HG02943 (cell line): ENCODE measurements around the gene TM7SF2.

Source experiments
- ATAC-seq: cut with Tn5 transposase; IDR thresholded peaks from one replicate; pipeline ENCODE4 v1.9.1; 2021; ENCODE audit warnings: mild to moderate bottlenecking, low read depth, moderate library complexity; ENCODE audit not compliant: unreplicated experiment

The TM7SF2 gene

DNA sequence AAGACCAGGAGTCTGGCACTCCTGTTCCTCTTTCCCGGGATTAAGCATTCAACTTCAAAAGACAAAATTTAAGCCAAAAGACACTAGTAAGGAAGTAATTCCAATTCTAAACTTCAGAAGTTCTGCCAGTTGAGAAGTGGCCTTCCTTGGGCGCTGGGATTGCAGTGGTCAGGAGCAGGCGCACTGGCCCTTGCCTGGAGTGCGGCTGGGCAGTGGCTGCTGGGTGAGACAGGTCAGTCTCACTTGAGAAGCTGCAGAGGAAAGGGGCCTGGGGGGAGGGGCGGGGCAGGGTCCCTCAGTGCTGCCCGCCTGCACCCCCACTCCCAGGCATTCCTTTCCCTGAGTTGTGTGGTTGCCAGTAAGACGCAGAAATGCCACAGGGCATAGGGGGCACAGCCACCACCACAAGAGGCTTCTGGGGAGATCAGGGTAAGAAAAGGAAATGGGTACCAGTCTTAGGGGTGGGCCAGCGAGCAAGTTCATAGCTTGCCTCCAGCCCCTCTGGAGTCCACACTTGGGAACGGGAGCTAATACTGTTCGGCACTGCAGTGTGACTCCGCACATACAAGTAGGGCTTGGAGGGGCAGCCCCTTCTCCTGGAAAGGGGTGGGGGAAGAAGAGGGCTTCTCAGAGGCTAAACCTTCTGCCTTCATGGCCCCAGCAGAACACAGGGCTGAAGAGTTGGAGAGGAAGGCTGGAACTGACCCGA is 16.0 kb downstream of the TM7SF2 start:
- ATAC-seq = no peak

DNA sequence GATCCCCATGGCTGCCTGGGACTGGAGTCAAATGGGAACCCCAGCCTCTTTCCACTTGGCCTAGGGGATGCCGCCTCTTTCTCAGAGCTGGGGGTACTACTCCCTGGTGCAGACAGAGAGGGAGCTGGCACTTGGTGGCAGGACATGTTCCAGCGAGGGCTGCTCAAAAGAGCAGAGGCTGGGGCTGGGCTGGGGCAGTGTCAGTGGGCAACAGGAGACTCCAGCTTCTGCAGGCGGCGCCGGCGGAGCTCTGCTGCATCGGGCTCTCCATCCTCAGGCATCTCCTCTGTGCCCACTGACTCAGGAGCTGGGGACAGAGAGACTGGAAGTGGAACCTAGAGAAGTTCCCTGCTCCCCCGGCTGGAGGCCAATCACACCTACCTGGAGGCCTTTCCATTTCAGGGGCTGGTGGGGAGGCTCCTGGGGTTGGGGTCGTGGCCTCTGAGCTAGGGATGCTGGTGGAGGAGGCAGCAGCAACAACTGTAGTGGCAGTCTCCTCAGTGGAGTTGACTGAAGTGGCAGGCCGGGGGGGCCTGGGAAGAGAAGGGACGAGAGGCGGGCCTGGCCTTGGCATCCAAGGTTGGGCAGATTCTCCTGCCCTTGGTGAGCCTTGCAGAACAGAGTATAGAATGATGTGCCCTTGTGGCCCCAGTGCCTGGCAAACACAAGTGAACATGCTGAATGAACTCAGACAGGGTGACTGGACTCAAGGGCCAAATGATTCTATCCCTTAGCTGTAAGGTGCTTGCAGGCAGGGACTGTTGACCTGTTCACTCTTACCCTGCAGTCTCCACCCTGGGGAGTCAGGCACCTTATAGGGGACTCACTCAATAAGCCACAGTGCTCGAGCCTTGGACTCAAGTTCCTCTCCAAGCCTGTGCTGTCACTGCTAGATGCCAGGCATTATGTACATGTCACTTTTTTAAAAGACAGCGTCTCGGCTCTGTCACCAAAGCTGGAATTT is 16.8 kb downstream of the TM7SF2 start:
- ATAC-seq = no peak

DNA sequence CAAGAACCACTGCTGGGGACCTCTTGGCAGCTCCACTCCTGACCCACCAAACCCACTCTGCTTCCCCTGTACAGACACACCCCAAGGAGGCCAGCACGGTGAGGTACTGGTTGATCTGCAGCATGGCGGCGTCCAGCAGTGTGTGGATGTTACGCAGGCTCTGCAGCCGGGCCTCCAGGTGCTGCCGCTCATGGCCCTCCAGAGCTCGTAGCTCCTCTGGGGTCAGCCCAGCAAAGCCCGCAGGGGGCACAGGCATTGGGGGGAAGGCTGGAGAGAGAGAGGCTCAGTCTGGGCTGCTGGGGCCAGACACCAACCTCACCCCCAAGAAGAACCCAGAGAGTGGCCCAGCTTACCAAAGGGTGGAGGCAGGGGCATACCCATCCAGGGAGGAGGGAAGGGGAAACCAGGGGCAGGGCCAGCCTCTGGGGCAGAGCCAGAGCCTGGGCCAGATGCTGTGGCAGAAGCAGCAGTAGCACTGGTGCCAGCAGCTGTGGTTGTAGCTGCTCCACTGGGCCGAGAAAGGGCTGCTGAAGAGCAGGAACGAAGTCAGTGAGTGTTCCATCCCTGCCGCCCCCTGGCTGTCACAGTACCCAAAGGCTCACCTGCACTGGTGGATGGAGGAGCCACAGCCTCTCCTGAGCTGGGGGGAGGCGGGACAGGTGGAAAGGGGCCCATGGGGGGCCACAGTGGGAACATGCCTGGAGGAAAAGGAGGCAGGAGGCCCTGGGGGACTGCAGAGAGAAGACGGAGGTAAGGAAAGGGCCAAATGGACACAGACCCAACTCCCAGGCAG is 18.2 kb downstream of the TM7SF2 start:
- no peak for ATAC-seq

DNA sequence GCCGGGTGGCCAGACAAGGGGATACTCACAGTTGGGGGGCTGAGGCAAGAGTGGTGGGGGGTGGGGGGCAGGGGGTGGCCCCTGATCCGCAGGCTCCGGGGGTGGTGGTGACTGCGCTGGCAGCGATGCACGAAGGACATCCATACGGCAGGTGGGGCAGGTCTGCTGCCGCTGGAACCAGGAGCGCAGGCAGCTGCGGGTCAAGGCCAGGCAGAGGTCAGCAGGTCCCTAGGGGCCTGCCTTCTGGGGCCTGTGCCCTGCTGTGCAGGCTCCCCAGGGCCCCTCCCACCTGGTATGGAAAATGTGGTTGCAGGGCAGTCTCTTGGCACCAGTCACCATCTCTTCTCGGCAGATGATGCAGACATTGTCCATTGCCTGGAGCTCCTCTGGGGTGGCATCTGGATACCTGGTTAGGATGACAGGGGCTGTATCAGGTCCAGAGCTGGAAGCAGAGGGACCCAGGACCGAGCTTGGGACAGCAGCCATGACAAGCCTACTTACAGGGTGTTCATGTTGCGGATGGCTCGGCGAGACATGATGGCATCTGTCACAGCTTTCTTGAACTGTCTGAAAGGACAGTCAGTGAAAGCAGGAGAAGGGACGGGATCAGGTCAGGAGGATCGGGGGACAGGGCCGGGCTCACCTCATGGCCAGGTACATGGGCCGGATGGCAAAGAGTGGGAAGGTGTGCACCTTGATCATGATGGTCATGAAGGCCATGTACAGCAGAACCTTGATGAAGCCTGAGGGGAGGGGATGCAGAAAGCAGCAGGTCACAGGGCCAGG is 19.2 kb downstream of the TM7SF2 start:
- ATAC-seq = no peak

DNA sequence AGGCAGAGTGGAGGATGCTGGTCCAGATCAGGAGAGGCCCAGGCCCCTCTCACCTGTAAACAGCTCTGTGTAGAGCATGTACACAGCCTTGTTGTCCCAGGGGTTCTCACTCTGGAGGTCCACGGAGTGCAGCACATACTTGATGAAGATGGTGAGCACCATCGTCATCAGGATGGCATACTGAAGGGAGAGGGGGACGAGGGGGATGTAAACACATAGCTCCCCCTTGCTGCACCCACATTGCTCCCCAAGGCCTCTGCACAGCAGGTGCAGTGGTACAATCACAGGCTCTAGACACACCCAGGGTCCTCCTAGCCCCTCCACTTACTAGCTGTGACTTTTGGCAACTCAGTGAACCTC is 19.7 kb downstream of the TM7SF2 start:
- ATAC-seq = no peak

DNA sequence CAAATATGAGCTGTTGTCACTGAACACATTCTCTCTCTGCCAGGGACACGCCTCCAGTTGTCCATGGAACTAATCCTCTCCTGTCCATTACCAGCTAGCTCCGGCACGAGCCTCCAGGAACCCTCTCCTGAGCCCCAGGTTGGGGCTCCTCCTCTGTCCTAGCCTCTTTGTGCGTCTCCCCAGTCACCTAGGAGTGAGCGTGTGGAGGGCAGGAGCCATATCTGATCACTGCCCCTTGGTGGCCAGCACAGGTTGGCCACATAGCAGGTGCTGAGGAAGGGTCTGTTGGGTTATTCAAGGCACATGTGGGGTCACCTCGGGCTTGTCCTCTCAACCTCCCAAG is 20.2 kb downstream of the TM7SF2 start:
- no peak for ATAC-seq

DNA sequence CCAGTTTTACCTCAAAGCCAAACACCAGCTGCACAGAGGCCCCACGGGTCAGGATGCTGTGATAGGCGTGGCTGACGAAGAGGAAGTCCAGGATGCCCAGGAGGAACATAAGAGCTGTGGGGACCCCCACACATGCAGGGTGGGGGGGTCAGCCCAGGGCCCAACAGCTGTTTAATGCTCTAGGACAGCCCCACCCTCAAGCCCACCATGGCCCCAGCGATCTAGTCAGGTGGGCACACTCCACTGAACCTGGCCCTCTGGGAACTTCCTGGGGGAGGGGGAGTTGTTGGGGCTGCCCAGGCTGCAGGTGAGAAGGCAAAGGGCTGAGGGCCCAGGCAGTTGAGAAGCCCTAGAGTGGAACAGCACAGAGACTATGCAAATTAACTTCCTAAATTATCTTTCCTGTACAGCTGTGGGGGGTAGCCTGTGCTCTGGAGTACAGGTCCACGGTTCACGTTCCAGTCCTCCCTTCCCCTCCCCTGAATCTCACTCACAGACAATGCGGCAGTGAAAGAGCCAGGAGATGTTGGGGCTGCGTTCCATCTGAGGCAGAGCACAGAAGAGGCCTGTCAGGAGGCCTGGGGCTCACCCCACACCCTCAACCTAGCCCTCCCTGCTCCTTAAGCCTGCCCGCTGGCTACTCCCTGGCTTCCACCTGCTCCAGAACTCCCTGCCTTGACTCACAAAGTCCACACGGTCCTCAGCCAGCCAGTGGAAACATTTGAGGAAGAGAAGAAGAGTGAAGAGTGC is 20.7 kb downstream of the TM7SF2 start:
- ATAC-seq = no peak

DNA sequence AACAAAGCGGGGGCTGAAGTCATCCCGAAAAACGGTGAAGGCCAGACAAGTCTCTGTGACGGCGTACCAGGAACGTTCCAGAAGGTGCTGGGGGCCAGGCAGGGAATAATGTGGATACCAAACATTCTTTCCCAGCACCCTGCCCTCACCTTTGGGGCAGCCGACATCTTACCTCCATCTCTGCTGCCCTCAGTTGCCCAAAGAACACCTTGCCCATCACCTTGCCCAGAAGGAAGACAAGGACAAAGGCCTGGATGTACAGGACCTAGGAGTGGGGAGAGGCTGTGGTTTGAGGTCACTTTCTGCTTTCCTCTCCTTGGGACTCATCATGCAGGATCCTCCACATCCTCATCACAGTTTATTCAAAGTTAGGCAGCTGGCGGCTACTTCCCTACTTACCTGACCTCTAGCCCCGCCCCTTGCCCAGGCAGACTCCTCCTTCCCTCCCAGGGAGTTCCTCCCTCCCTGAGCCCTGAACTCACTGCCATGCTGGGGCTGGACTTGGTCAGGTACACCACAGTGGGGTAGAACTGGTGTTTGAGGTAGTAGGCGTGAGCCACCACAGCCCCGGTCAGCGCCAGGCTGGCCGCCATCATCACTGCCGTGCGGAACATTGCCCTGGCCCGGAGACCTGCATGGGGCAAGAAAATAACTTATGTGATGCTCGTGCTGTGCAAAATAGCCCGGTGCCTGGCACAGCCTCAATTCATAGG is 21.5 kb downstream of the TM7SF2 start:
- no peak for ATAC-seq

DNA sequence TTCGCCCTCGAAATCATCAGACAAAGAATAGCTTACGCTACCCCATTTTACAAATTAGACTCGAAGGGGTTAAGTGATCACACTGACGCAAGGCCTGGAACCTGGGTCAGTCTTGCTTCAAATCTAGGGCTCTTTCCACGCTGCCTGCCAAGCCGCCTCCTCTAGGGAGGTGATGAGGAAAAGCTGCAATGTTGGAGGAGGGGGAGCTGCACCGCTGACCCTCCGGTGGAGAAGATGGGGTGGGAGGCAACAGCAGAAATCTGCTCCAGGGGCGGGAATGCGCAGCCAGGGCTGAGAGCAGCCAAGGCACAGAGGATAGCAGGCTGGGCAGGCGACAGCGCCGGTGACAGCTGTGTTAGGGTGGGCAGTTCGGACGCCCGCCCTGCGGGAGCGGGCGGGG is 22.1 kb downstream of the TM7SF2 start:
- ATAC-seq = no peak

DNA sequence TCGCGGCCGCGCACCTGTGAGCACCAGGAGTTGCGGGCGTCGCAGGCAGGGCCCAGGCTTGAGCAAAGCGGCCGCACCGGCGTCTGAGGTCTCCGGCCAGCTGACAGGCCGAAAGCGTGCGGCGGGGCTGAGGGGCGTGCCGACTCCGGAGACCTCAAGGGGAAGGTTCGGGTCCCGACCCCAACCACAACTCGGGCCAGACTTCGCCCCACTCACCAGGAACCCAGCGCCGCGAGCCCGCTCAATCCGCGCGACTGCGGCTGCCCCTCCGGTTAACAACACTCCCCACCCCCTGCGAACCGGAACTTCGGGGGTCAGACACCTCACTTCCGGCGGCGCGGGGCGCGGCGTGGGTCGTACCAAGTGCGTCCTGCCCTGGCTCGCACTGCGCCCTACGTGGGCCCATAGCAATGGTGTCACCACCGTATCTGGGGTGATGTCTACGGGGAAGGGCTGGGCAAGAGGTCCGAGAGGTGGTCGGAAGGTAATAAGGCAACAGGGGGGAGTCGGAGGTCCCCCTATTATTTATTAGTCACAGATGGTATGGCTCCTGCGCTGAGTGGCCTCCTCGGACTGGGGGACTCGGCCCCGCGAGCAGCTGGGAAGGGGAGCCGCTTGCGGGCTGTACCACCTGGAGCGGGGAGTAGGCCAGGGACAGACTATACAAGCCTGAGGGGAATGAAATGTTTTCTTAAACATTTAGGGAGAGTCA is 22.7 kb downstream of the TM7SF2 start, which contains the start of gene SYVN1:
Gene SYVN1, minus strand, starts transcription at position 280 of the 712 bp plus-strand sequence. CDS start 918 bp downstream, outside the sequence.
- peak; percentile 52 for ATAC-seq

DNA sequence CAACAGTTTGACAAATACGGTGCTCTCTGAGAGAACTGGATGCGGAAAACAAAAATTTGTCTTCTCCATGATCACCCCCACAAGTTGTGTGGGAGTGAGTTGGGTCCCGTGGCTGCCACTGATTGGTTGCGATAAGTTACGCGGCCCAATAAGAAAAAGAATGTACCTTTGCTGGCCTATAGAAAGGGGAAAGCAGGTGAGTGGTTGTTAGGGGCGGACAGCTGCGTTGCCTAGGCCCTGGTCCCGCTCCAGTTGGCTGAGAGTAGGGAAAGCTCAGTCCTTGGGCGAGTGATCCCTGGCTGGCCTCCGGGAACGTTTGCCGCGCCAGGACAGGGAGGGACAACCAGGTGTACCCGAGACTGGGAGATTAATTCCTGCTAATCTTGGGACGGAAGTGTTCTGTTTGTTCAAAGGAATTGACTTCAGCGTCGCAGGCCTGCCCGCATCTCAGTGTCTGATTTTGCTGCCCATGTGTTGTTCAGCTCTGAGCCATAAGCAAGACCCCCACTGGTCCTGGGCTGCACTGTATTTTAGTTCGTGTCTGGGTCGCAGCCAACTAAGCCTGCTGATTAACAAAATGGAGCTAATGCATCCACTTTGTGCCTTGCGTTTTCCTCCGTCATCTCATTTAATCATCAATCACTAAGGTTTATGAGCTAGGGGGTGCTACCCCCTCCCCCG is 23.4 kb downstream of the TM7SF2 start:
- peak; percentile 55 for ATAC-seq

DNA sequence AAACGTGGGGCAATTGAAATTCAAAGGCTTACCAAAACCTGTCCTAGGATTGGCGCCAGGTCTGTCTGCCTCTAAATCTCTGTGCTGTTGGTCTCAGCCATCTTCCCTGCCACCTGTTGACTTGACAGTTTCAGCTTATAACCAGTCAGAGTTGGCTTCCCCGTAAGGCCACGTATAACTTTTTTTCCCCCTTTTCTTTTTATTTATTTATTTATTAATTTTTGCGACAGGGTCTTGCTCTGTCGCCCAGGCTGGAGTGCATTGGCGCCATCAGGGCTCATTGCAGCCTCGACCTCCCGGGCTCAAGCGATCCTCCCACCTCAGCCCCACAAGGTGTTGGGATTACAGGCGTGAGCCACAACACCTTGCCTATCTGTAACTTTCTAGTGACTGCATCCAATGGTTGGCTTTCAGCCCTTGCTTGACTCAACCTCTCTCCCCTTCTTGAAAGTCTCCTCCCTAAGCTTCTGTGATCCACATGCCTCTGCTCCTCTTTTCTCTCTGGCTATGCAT is 24.0 kb downstream of the TM7SF2 start:
- no peak for ATAC-seq

DNA sequence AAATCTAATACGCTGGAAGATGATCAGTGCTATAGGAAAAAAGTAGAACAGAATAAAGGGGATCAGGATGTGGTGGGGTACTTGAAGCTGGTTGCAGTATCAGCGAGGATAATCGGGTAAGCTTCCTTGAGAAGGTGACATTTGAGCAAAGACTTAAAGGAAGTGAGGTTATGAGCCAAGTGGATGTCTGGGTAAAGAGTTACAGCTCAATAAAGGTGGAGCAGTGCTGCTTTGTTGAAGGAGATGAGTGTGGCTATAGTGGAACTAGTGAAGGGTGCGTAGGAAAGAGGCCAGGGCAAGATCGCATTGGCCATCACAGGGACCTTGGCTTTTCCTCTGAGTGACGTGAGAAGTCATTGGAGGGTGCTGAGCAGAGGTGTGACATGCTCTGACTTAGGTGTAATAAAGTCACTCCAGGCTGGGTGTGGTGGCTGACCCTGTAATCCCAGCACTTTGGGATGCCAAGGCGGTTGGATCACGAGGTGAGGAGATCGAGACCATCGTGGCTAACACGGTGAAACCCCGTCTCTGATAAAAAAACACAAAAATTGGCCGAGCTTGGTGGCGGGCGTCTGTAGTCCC is 24.9 kb downstream of the TM7SF2 start:
- ATAC-seq = no peak

DNA sequence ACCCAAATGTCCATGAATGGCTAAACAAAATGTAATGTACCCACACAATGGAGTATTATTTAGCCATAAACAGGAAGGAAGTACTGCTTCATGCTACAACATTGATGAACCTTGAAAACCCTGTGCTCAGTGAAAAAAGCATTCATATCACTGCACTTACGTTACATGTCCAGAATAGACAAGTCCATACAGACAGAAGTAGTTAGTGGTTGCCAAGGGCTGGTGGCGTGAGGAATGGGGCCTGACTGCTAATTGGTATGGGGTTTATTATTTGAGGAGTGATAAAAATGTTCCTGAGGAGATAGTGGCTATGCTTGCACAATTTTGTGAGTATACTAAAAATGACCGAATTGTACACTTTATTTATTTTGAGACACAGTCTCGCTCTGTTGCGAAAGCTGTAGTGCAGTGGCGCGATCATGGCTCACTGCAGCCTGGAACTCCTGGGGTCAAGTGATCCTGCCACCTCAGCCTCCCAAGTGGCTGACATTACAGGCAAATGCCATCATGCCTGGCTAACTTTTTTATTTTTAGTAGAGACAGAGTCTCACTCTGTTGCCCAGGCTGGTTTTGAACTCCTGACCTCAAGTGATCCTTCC is 30.3 kb downstream of the TM7SF2 start:
- no peak for ATAC-seq

DNA sequence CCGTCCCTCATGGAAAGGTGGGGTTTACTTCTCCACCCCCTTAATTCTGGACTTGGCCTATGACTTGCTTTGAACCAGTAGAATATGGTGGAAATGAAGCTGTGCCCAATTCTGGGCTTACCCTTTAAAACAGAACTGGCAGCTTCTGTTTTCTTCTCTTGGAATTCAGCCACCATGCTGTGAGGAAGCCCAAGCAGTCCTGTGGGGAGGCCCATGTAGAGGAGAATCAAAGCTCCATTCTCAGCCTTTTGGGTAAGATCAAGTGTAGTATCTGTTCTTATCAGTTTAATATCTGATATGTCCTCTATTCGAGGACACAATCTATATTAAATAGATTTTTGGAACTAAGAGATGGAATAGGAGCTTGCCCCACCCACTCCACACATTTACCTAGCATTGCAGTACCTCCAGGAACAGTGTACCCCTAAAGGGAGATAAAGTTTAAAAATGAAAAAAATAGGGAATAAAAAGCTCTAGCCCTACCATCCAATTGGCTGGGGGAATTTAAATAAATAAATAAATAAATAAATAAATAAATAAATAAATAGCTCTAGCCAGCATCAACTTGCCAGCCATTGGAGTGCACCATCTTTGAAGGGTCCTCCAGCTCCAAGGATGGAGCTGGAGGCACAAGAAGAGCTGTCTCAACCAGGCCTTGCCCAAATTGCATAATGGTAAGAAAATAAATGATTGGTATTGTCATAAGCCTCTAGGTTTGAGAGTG is 35.8 kb downstream of the TM7SF2 start:
- ATAC-seq = no peak

DNA sequence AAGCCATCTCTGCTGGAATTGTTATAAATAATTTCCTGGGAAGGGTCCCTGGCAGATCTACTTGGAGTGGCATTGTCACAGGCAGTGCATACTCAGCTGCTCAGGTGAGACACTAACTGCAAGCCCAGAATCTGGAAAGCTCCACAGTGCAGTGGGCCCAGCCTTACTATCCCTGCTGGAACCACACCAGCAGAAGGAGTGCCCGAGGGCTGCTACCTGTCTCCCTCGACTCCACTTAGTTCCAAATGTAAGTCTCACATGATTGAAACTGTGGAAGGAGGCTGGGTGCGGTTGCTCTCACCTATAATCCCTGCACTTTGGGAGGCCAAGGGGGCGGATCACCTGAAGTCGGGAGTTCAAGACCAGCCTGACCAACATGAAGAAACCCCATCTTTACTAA is 37.0 kb downstream of the TM7SF2 start:
- no peak for ATAC-seq
